ENCODE results near the gene GABPB1.

DNA sequence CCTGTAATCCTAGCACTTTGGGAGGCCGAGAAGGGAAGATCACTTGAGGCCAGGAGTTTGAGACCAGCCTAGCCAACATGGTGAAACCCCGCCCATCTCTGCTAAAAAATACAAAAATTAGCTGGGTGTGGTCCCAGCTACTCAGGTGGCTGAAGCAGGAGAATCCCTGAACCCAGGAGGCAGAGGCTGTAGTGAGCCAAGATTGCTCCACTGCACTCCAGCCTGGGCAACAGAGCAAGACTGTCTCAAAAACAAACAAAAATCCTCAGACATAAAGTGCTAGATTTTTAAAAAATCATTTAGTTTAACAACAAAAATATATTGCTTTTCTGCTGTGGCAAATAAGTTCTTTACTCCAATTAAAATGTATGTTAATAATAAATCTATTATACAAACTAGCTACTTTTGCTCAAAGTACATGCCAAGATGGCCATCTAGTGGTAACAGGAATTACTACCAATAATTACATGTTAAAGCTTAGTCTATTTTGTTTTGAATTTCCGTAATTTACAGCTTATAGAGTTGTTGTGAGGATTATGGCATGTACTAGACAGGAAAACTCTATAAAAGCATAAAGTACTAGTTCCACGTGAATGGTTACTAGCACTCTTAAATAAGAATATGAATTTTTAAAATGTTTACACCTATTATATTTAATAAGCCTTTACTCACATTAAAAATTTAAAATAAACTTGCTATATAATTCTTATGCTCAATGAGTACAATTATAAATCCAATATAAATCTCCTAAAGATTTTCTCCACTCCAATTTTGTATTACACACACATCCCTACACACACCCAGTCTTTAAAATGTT, 39.0 kb downstream of the GABPB1 start:
- TF ChIP-seq, protein P1, sequence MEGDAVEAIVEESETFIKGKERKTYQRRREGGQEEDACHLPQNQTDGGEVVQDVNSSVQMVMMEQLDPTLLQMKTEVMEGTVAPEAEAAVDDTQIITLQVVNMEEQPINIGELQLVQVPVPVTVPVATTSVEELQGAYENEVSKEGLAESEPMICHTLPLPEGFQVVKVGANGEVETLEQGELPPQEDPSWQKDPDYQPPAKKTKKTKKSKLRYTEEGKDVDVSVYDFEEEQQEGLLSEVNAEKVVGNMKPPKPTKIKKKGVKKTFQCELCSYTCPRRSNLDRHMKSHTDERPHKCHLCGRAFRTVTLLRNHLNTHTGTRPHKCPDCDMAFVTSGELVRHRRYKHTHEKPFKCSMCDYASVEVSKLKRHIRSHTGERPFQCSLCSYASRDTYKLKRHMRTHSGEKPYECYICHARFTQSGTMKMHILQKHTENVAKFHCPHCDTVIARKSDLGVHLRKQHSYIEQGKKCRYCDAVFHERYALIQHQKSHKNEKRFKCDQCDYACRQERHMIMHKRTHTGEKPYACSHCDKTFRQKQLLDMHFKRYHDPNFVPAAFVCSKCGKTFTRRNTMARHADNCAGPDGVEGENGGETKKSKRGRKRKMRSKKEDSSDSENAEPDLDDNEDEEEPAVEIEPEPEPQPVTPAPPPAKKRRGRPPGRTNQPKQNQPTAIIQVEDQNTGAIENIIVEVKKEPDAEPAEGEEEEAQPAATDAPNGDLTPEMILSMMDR (IDR thresholded peaks at IDR 0.05; ENCODE audit: poor library complexity) = peak; percentile 82
- no peak for TF ChIP-seq EZH2 (IDR thresholded peaks at IDR 0.05; ENCODE audit: borderline replicate concordance)
